Activated CD4-positive, alpha-beta T cell treated with anti-CD3 and anti-CD28 coated beads, Interleukin-2, amount 10 ng/mL, durations not matched to agents 24 days and 14 days (primary cell): ENCODE results near the gene CORO7. TPM values are rescaled to one million over a fixed set of nuclear protein-coding genes. Genes with fewer than 3 reads are reported as not detected.
A peak's percentile ranks its signal among the peaks of the same experiment; 100 is the strongest.

Experiments
- DNase-seq: peaks from one replicate; pipeline ENCODE4 v3.0.0; 2022
- H3K27ac Mint-ChIP-seq: one replicate; pipeline ENCODE4 v1.8.0; 2022; ENCODE audit warnings: mild to moderate bottlenecking, mixed read lengths
- H3K27me3 Mint-ChIP-seq: one replicate; pipeline ENCODE4 v1.8.0; 2022; ENCODE audit warnings: mixed read lengths
- H3K36me3 Mint-ChIP-seq: one replicate; pipeline ENCODE4 v1.8.0; 2022; ENCODE audit warnings: low read depth, mild to moderate bottlenecking, mixed read lengths
- H3K4me1 Mint-ChIP-seq: one replicate; pipeline ENCODE4 v1.8.0; 2021; ENCODE audit warnings: mixed read lengths
- H3K4me3 Mint-ChIP-seq: one replicate; pipeline ENCODE4 v1.8.0; 2022; ENCODE audit warnings: mild to moderate bottlenecking, moderate library complexity, mixed read lengths
- H3K9me3 Mint-ChIP-seq: one replicate; pipeline ENCODE4 v1.8.0; 2021; ENCODE audit warnings: mixed read lengths
- intact Hi-C: fragments of 100-400 bp; cut with micrococcal nuclease; formaldehyde crosslinking; loops from one replicate; pipeline ENCODE4 v1.15.1; 2023
- total RNA-seq: library from RNA; stranded (reverse); gene quantifications from 2 replicates; pipeline ENCODE4 v1.2.3, GENCODE V29; 2022

Gene CORO7
- total RNA-seq, 1 donor from 2014 or later: 93.3 TPM

- H3K4me3 Mint-ChIP-seq: no peak overlapping the region
- H3K27ac Mint-ChIP-seq: no peak overlapping the region
- no peaks in the 10 kb centered on the region for H3K4me1 Mint-ChIP-seq
- DNase-seq: no peak
- no peaks in the 10 kb centered on the region for H3K27me3 Mint-ChIP-seq
- H3K9me3 Mint-ChIP-seq: no peaks in the 10 kb centered on the region
- intact Hi-C loops: no loop called here
- peaks cover 6% of the 10 kb centered on the region for H3K36me3 Mint-ChIP-seq
Observed at GRCh38 chr16:4380119-4381063, 36.0 kb downstream of the CORO7 start.

- no peaks in the 10 kb centered on the region for H3K4me1 Mint-ChIP-seq
- H3K4me3 Mint-ChIP-seq: no peak overlapping the region
Observed at GRCh38 chr16:4378999-4379690, 37.3 kb downstream of the CORO7 start.

GRCh38 chr16:4378161-4378666, 38.2 kb downstream of the CORO7 start:
- intact Hi-C loops: no loop called here

More at GRCh38 chr16:4378999-4379690, 37.3 kb downstream of the CORO7 start:
- no peak overlapping the region for H3K27ac Mint-ChIP-seq
- H3K9me3 Mint-ChIP-seq: no peaks in the 10 kb centered on the region
- intact Hi-C loops: no loop called here
- peaks cover 5% of the 10 kb centered on the region for H3K36me3 Mint-ChIP-seq
- no peaks in the 10 kb centered on the region for H3K27me3 Mint-ChIP-seq
- no peak for DNase-seq

GRCh38 chr16:4377573-4378154, 38.7 kb downstream of the CORO7 start:
- no peaks in the 10 kb centered on the region for H3K9me3 Mint-ChIP-seq
- H3K36me3 Mint-ChIP-seq: peaks cover 5% of the 10 kb centered on the region
- intact Hi-C loops: no loop called here
- H3K4me3 Mint-ChIP-seq: no peak overlapping the region
- H3K27ac Mint-ChIP-seq: no peak overlapping the region
- no peaks in the 10 kb centered on the region for H3K4me1 Mint-ChIP-seq
- DNase-seq: no peak
- H3K27me3 Mint-ChIP-seq: no peaks in the 10 kb centered on the region

More at GRCh38 chr16:4378161-4378666, 38.2 kb downstream of the CORO7 start:
- Mint-ChIP-seq H3K27me3 (no peaks in the 10 kb centered on the region), H3K4me1 (no peaks in the 10 kb centered on the region), H3K36me3 (peaks cover 5% of the 10 kb centered on the region), H3K9me3 (no peaks in the 10 kb centered on the region), H3K27ac (no peak overlapping the region), H3K4me3 (no peak overlapping the region)
- no peak for DNase-seq

GRCh38 chr16:4376893-4377572, 39.4 kb downstream of the CORO7 start:
- no peak overlapping the region for H3K4me3 Mint-ChIP-seq
- H3K9me3 Mint-ChIP-seq: no peaks in the 10 kb centered on the region
- H3K27ac Mint-ChIP-seq: no peak overlapping the region

GRCh38 chr16:4376126-4376892, 40.1 kb downstream of the CORO7 start:
- peaks cover 5% of the 10 kb centered on the region for H3K36me3 Mint-ChIP-seq
- no peak overlapping the region for H3K4me3 Mint-ChIP-seq
- H3K27ac Mint-ChIP-seq: no peak overlapping the region
- no peaks in the 10 kb centered on the region for H3K9me3 Mint-ChIP-seq
- no peaks in the 10 kb centered on the region for H3K27me3 Mint-ChIP-seq
- H3K4me1 Mint-ChIP-seq: no peaks in the 10 kb centered on the region
- no peak for DNase-seq
- intact Hi-C loops: no loop called here

More at GRCh38 chr16:4376893-4377572, 39.4 kb downstream of the CORO7 start:
- DNase-seq: no peak
- Mint-ChIP-seq H3K4me1 (no peaks in the 10 kb centered on the region), H3K27me3 (no peaks in the 10 kb centered on the region), H3K36me3 (peaks cover 5% of the 10 kb centered on the region)
- intact Hi-C loops: no loop called here

GRCh38 chr16:4375717-4376116, 40.7 kb downstream of the CORO7 start:
- Mint-ChIP-seq H3K27ac (no peak overlapping the region), H3K4me3 (no peak overlapping the region), H3K9me3 (no peaks in the 10 kb centered on the region), H3K27me3 (no peaks in the 10 kb centered on the region), H3K4me1 (no peaks in the 10 kb centered on the region), H3K36me3 (peaks cover 5% of the 10 kb centered on the region)
- intact Hi-C loops: no loop called here
- DNase-seq: no peak

GRCh38 chr16:4373909-4374742, 42.3 kb downstream of the CORO7 start:
- Mint-ChIP-seq H3K9me3 (no peaks in the 10 kb centered on the region), H3K36me3 (peaks cover 2% of the 10 kb centered on the region), H3K4me3 (no peak overlapping the region), H3K4me1 (no peaks in the 10 kb centered on the region), H3K27me3 (no peaks in the 10 kb centered on the region), H3K27ac (no peak overlapping the region)
- intact Hi-C loops: loop anchor here (5.0 kb wide), 1 partner anchor 43 kb away; the partner anchor contains the start of gene CORO7
- DNase-seq: no peak

GRCh38 chr16:4373356-4373908, 43.0 kb downstream of the CORO7 start:
- H3K4me3 Mint-ChIP-seq: no peak overlapping the region
- H3K4me1 Mint-ChIP-seq: no peaks in the 10 kb centered on the region
- H3K27ac Mint-ChIP-seq: no peak overlapping the region
- H3K36me3 Mint-ChIP-seq: peaks cover 2% of the 10 kb centered on the region
- DNase-seq: no peak
- intact Hi-C loops: loop anchor here (5.0 kb wide), 1 partner anchor 44 kb away; the partner anchor contains the start of gene CORO7
- no peaks in the 10 kb centered on the region for H3K9me3 Mint-ChIP-seq
- H3K27me3 Mint-ChIP-seq: no peaks in the 10 kb centered on the region

- H3K36me3 Mint-ChIP-seq: peaks cover 2% of the 10 kb centered on the region
- no peaks in the 10 kb centered on the region for H3K9me3 Mint-ChIP-seq
- no peaks in the 10 kb centered on the region for H3K27me3 Mint-ChIP-seq
- no peaks in the 10 kb centered on the region for H3K4me1 Mint-ChIP-seq
- H3K4me3 Mint-ChIP-seq: no peak overlapping the region
- DNase-seq: no peak
- no peak overlapping the region for H3K27ac Mint-ChIP-seq
- intact Hi-C loops: loop anchor here (5.0 kb wide), 1 partner anchor 45 kb away; the partner anchor contains the start of gene CORO7
Observed at GRCh38 chr16:4372578-4373355, 43.6 kb downstream of the CORO7 start.

GRCh38 chr16:4372001-4372577, 44.3 kb downstream of the CORO7 start:
- Mint-ChIP-seq H3K4me1 (no peaks in the 10 kb centered on the region), H3K9me3 (no peaks in the 10 kb centered on the region), H3K4me3 (peak overlapping the region; percentile 68), H3K36me3 (peaks cover 4% of the 10 kb centered on the region), H3K27me3 (no peaks in the 10 kb centered on the region), H3K27ac (no peak overlapping the region)
- DNase-seq: peak; percentile 76
- intact Hi-C loops: loop anchor here (5.0 kb wide), 1 partner anchor 45 kb away; the partner anchor contains the start of gene CORO7
